Measurements from ENCODE around the gene METTL25B.

METTL25B gene

GRCh38 chr1:156728599-156729462 is 562 bp downstream of the METTL25B start, which contains the start of gene ISG20L2:
Gene ISG20L2, minus strand, starts transcription at chr1:156728766. Its CDS starts 1,114 bp downstream, at chr1:156727652.
- FAIRE-seq = no peak

- no peak for FAIRE-seq
Measured at GRCh38 chr1:156733989-156734584, 5.8 kb downstream of the METTL25B start.

- FAIRE-seq = no peak
Measured at GRCh38 chr1:156738407-156738806, 10.1 kb downstream of the METTL25B start.

GRCh38 chr1:156738916-156739315 is 10.6 kb downstream of the METTL25B start:
- FAIRE-seq = no peak

- FAIRE-seq = no peak
Measured at GRCh38 chr1:156740237-156740740, 12.0 kb downstream of the METTL25B start.

- FAIRE-seq = peak; percentile 91
Measured at GRCh38 chr1:156740741-156741480, 12.6 kb downstream of the METTL25B start, which contains the start of gene MRPL24. Gene MRPL24, minus strand, starts transcription at chr1:156741088. Its CDS starts 2,384 bp downstream, at chr1:156738704.

- no peak for FAIRE-seq
Measured at GRCh38 chr1:156741481-156741983, 13.3 kb downstream of the METTL25B start.

GRCh38 chr1:156742017-156742416 is 13.7 kb downstream of the METTL25B start:
- FAIRE-seq = no peak

- no peak for FAIRE-seq
Measured at GRCh38 chr1:156742801-156743200, 14.5 kb downstream of the METTL25B start.

GRCh38 chr1:156743367-156744302 is 15.4 kb downstream of the METTL25B start:
- FAIRE-seq = no peak

GRCh38 chr1:156744344-156744743 is 16.1 kb downstream of the METTL25B start:
- FAIRE-seq = no peak

GRCh38 chr1:156744786-156745419 is 16.6 kb downstream of the METTL25B start:
- FAIRE-seq = no peak

- no peak for FAIRE-seq
Measured at GRCh38 chr1:156745881-156746280, 17.6 kb downstream of the METTL25B start.

- no peak for FAIRE-seq
Measured at GRCh38 chr1:156746406-156746727, 18.1 kb downstream of the METTL25B start.

- FAIRE-seq = no peak
Measured at GRCh38 chr1:156746728-156747631, 18.7 kb downstream of the METTL25B start.

- no peak for FAIRE-seq
Measured at GRCh38 chr1:156747742-156748669, 19.7 kb downstream of the METTL25B start.

- no peak for FAIRE-seq
Measured at GRCh38 chr1:156748670-156749418, 20.6 kb downstream of the METTL25B start.

GRCh38 chr1:156749419-156750118 is 21.3 kb downstream of the METTL25B start:
- no peak for FAIRE-seq

Measured in islet of Langerhans (tissue), 1 donor.